GM13977 (cell line): ENCODE results near the gene IKZF2.

ENCODE experiments used
- DNase-seq: peaks from one replicate; pipeline ENCODE4 v3.0.0; 2012; ENCODE audit warnings: low spot score
- CTCF ChIP-seq: IDR thresholded peaks from 2 replicates; pipeline ENCODE4 v1.5.1; 2012; ENCODE audit warnings: mild to moderate bottlenecking, control low read depth; ENCODE audit not compliant: insufficient read depth; ENCODE audit errors: extremely low read depth, missing control alignments
- in situ Hi-C: fragments of 300-500 bp; cut with MboI; formaldehyde crosslinking; loops from one replicate; pipeline ENCODE4 v1.12.0; 2022; ENCODE audit warnings: low sequenced_read_pairs, low pct_unique_long_range_greater_than_20kb, mixed read lengths, inconsistent platforms; ENCODE audit not compliant: unreplicated experiment

The IKZF2 gene

DNA sequence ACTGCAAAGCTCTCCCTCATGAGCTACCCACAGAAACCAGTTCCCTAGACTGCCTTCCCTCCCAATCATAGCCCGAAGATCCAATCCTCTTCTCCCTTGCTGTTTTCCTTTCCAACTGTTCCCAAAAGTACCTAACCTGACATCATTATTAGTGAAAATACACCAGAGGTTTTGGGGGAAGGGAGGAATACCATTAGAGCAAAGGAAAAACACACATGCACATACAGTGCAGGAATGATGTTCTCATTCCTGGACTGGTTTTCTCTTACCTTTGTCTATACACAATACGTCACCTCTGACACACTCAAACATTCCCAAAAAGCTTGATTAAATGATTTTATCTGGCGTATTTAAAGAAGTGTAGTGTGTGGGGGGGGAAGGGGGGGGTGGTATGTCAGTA lies 46.2 kb downstream of the IKZF2 start:
- in situ Hi-C loops, result no loop called here
- DNase-seq, result no peak
- no peak for TF ChIP-seq CTCF

- no peak for DNase-seq
- no peak for TF ChIP-seq CTCF
- in situ Hi-C loops, result no loop called here
Observed at GRCh38 chr2:213104903-213105202, 46.6 kb downstream of the IKZF2 start.

- DNase-seq, result no peak
- in situ Hi-C loops, result no loop called here
- TF ChIP-seq CTCF, result no peak
Observed at GRCh38 chr2:213104092-213104902, 47.1 kb downstream of the IKZF2 start.

DNA sequence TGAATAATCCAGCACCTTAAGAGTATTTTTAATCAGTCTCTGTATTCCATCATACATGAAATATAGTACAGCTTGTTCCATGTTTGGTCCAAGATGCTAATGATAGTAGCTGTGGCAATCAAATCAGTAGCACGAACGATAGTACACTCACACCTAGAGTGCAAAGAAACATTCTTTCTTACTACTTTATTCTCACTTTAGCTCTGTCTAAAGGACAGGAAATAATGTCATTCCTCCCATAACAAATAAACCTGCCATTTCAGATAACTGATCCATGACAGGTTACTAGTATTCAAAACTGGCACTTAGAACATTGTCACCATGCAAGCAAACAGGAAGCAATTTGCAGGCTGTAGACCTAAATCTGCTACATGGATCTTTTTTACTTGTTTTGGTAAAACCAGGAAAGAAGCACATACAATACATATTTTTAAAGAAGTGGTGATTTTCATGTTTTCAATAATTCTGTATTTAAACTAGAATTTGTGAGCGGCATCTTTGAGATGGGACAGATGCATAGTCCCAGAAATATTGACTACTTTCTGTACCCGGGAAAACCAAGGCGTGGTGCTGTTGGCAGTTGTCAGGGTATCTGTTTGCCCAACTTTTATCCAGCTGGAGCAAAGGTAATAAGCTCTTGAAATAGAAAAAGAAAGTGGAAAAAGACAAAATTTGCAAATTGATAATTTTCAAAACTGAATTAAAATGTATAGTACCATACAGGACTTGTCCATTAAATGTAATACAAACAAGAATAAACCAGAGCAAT lies 49.5 kb downstream of the IKZF2 start:
- no peak for TF ChIP-seq CTCF
- in situ Hi-C loops, result no loop called here
- DNase-seq, result no peak

- in situ Hi-C loops, result no loop called here
- no peak for TF ChIP-seq CTCF
- no peak for DNase-seq
Observed at GRCh38 chr2:213101109-213101508, 50.3 kb downstream of the IKZF2 start.

GRCh38 chr2:213098612-213099011 lies 52.8 kb downstream of the IKZF2 start:
- in situ Hi-C loops, result no loop called here
- DNase-seq, result no peak
- no peak for TF ChIP-seq CTCF
